HL-60 (cell line): ENCODE results near the gene MDGA2.

Experiments
- DNase-seq, 2 experiments: peaks; one replicate each; pipeline ENCODE4 v3.0.0-alpha.2; 2010 to 2020; ENCODE audit warnings: low read depth in 1 of 2, low spot score in 1 of 2
- H3K27ac ChIP-seq: fragments of 250-450 bp; sonication (Bioruptor Pico); replicated peaks from 2 replicates; pipeline ENCODE4 v1.5.1; 2020; ENCODE audit warnings: mild to moderate bottlenecking, moderate library complexity
- H3K27me3 ChIP-seq: fragments of 250-450 bp; sonication (Bioruptor Pico); 2 replicates; pipeline ENCODE4 v1.5.1; 2021; ENCODE audit warnings: mild to moderate bottlenecking, moderate library complexity; ENCODE audit not compliant: insufficient read depth, poor library complexity, severe bottlenecking
- H3K4me3 ChIP-seq: replicated peaks from 2 replicates; pipeline ENCODE4 v1.5.1; 2011; ENCODE audit warnings: mild to moderate bottlenecking, control low read depth, low read length; ENCODE audit not compliant: insufficient read depth
- GABPA ChIP-seq: IDR thresholded peaks from 2 replicates; pipeline ENCODE4 v1.6.1; 2012; ENCODE audit warnings: low read depth
- POLR2AphosphoS5 ChIP-seq: IDR thresholded peaks from 2 replicates; pipeline ENCODE4 v1.6.1; 2012; ENCODE audit warnings: low read depth
- SPI1 ChIP-seq: IDR thresholded peaks from 2 replicates; pipeline ENCODE4 v1.6.1; 2012; ENCODE audit warnings: low read depth, mild to moderate bottlenecking, borderline replicate concordance
- TF ChIP-seq, protein P1 (sequence below): IDR thresholded peaks from one replicate; pipeline ENCODE4 v1.5.1; 2011; ENCODE audit warnings: low read length, control low read depth, inconsistent platforms; ENCODE audit not compliant: insufficient read depth
- TF ChIP-seq, protein P2 (sequence below): IDR thresholded peaks from 2 replicates; pipeline ENCODE4 v1.6.1; 2012; ENCODE audit warnings: low read depth; ENCODE audit not compliant: insufficient replicate concordance

Gene MDGA2

DNA sequence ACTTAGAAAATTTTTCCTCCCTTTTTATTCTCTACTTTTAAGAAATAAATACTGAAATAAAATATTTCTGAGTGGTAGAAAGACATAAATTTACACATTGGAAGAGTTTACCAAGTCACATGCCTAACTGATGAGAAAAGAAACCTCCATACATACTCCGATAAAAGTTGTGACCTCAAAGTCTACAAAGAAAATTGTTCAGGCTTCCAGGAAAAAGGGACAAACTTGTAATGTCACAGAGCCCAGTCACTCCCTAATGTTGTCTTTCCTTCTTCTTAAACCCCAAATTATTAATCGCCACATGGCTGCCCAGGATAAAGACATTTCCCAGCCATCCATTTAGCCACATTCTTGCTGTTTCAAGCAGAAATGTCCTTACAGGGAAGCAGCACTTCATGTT is 455.3 kb downstream of the MDGA2 start:
- Histone ChIP-seq H3K27ac (no peak overlapping the region), H3K27me3 (no peaks in the 10 kb centered on the region), H3K4me3 (no peak overlapping the region)
- TF ChIP-seq POLR2AphosphoS5 (no peak), GABPA (no peak), SPI1 (no peak)
- TF ChIP-seq, protein P1, sequence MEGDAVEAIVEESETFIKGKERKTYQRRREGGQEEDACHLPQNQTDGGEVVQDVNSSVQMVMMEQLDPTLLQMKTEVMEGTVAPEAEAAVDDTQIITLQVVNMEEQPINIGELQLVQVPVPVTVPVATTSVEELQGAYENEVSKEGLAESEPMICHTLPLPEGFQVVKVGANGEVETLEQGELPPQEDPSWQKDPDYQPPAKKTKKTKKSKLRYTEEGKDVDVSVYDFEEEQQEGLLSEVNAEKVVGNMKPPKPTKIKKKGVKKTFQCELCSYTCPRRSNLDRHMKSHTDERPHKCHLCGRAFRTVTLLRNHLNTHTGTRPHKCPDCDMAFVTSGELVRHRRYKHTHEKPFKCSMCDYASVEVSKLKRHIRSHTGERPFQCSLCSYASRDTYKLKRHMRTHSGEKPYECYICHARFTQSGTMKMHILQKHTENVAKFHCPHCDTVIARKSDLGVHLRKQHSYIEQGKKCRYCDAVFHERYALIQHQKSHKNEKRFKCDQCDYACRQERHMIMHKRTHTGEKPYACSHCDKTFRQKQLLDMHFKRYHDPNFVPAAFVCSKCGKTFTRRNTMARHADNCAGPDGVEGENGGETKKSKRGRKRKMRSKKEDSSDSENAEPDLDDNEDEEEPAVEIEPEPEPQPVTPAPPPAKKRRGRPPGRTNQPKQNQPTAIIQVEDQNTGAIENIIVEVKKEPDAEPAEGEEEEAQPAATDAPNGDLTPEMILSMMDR: no peak
- TF ChIP-seq, protein P2, sequence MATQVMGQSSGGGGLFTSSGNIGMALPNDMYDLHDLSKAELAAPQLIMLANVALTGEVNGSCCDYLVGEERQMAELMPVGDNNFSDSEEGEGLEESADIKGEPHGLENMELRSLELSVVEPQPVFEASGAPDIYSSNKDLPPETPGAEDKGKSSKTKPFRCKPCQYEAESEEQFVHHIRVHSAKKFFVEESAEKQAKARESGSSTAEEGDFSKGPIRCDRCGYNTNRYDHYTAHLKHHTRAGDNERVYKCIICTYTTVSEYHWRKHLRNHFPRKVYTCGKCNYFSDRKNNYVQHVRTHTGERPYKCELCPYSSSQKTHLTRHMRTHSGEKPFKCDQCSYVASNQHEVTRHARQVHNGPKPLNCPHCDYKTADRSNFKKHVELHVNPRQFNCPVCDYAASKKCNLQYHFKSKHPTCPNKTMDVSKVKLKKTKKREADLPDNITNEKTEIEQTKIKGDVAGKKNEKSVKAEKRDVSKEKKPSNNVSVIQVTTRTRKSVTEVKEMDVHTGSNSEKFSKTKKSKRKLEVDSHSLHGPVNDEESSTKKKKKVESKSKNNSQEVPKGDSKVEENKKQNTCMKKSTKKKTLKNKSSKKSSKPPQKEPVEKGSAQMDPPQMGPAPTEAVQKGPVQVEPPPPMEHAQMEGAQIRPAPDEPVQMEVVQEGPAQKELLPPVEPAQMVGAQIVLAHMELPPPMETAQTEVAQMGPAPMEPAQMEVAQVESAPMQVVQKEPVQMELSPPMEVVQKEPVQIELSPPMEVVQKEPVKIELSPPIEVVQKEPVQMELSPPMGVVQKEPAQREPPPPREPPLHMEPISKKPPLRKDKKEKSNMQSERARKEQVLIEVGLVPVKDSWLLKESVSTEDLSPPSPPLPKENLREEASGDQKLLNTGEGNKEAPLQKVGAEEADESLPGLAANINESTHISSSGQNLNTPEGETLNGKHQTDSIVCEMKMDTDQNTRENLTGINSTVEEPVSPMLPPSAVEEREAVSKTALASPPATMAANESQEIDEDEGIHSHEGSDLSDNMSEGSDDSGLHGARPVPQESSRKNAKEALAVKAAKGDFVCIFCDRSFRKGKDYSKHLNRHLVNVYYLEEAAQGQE: no peak
- no peak for DNase-seq

DNA sequence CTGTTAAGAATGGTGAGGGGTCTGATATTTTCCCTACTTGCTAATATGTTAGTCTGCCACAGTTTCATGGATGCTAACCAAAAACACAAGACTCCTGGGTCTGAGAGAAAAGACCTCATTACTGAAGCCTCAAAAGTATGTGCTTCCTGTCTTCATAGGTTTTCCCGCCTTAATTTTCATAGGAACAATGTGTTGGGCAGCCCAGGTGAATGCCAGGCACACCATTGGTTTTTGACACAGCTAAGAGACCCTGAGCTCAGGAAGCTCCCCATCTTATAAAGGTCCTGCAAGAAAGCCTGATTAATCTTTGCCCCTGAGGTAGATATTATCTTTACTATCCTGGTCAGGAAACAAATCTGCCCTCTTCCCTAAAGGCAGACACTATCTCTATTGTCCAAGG is 464.1 kb downstream of the MDGA2 start:
- TF ChIP-seq, protein P1: no peak
- TF ChIP-seq POLR2AphosphoS5: no peak
- H3K27ac ChIP-seq: no peak overlapping the region
- H3K27me3 ChIP-seq: no peaks in the 10 kb centered on the region
- DNase-seq: no peak
- H3K4me3 ChIP-seq: no peak overlapping the region

DNA sequence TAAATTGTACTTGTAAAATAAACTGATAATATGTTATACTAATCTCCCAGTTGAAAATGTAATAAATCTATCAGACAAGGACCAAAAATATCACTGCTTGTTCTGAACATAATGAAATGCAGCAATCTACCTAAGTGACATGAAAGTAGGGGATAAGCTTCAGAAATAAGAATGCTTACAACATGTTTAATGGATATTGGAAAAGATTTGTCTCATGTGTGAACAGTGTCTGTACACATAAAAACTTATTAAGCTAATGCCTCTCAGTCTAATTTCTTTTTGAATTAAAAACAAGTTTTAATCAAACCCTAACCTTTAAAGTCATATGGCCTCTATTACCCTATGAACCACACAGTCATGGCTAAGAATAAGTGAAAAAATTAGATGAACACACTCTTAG is 465.3 kb downstream of the MDGA2 start:
- no peak overlapping the region for H3K4me3 ChIP-seq
- H3K27me3 ChIP-seq: no peaks in the 10 kb centered on the region
- TF ChIP-seq, protein P2: no peak
- TF ChIP-seq, protein P1: no peak
- no peak for TF ChIP-seq SPI1
- TF ChIP-seq GABPA: no peak
- DNase-seq: no peak
- H3K27ac ChIP-seq: no peak overlapping the region

DNA sequence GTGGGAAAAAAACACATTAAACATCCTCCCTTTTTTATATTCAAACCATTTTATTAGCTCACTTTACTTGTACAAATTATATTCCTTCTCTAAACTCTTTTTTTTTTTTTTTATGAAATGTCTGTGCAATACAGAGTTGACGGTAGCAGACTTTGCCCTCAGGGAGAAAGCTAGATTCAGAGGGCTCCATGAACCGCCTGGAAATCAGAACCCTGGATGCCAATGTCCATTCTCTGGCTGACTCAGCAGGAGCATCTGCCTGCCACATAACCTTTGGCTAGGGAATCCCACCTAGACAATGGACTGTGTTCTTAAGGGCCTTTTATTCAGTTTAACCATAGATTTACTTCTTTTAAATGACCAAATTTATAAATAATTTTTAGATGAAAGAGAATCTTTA is 467.0 kb downstream of the MDGA2 start:
- DNase-seq: no peak
- Histone ChIP-seq H3K27me3 (no peaks in the 10 kb centered on the region), H3K27ac (no peak overlapping the region), H3K4me3 (no peak overlapping the region)
- TF ChIP-seq, protein P2: no peak
- TF ChIP-seq GABPA (no peak), POLR2AphosphoS5 (no peak), SPI1 (no peak)
- TF ChIP-seq, protein P1: no peak
